Smooth muscle cell of the brain vasculature (primary cell): ENCODE data around the gene PPM1J.
"Not testable (repeated sequence)": the region's sequence is repeated elsewhere in the genome, so short reads cannot be mapped to it uniquely, and the experiment has no call there.

Experiments used
- DNase-seq: peaks from one replicate; pipeline ENCODE4 v3.0.0-alpha.2; 2012; ENCODE audit warnings: low read depth, low spot score

Gene PPM1J

DNA sequence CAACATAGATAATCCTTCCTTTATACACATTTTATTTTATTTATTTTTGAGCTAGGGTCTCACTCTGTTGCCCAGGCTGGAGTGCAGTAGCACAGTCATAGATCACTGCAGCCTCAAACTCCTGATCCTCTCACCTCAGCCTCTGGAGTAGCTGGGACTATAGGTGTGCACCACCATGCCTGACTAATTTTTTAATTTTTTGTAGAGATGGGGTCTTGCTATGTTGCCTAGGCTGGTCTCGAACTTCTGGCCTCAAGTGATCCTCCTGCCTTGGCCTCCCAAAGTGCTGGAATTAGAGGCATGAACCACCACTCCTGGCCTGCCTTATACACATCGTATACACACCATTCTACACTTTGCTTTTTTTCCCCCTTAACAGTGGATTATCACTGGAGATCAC is 6.2 kb upstream of the PPM1J start:
- not testable (repeated sequence) for DNase-seq

DNA sequence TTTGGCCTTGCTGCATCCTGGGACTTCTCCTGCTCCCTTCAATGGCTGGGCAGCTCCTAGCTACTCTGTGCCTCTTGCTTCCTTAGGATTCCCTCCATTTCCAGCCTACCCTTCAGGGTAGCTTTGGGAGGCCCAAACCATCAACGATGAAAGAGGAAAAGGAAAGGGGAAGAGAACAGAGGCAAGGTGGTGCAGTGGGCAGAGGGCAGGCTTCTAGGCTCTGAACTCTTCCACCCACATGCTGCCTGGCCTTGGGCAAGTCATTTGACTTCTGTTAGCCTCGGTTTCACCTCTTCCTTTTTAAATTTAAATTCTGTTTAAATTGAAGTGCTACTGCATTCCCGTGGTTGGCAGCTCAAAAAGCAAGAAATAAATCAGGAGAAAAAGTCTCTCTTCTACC is 5.7 kb upstream of the PPM1J start:
- DNase-seq = no peak

DNA sequence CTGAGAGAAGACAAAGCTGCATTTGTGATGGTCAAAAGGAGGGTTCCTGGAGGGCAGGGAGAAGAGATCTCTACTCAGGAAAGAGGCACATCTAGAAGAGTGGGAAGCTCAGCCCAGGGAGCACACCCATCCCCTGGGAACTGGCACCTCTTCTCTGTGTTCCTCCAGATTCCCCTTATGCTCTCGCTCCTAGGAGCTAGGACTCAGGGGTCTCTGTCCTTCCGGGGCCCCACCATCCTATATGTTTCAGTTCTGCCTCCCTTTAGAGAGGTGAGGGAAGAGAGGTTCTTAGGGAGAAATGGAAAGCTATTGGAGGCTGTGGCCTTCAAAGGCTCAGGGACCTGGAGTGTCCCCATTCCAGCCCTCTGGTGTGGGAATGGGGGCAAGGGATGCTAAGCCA is 4.6 kb upstream of the PPM1J start:
- DNase-seq = no peak

DNA sequence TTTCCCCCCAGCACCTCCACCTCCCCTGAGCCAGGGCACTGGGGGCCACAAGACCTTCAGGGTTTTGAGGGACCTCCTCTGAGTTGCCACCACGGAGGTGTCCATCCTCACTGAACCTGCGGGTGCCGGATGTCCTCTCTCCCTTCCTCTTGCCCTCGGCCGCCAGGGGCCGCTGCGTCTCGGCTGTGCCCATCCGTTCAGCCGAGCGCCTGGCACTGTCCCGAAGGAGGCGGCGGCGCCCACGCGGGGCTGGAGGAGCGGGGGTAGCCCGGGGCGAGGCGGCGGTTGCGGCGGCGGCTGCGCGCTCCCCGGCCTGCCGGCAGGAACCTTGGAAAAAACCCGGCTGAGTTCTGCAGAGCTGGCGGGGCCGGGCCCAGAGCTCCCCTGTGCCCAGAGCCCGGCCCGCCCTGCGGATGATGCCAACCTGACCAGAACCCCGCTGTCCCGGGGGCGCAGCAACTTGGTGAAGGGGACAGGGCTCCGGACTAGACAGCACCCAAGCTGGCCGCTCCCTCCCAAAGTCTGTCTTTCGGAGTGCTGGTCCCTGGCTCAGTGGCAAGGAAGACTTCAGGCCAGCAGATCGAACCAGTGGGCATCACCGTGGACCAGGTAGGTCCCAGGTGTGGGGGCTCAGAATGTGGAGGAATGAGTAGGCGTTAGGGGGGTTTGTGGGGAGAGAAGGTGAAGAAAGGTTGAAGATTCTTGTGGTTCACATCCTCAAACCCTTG is 3.7 kb upstream of the PPM1J start:
- DNase-seq = no peak

DNA sequence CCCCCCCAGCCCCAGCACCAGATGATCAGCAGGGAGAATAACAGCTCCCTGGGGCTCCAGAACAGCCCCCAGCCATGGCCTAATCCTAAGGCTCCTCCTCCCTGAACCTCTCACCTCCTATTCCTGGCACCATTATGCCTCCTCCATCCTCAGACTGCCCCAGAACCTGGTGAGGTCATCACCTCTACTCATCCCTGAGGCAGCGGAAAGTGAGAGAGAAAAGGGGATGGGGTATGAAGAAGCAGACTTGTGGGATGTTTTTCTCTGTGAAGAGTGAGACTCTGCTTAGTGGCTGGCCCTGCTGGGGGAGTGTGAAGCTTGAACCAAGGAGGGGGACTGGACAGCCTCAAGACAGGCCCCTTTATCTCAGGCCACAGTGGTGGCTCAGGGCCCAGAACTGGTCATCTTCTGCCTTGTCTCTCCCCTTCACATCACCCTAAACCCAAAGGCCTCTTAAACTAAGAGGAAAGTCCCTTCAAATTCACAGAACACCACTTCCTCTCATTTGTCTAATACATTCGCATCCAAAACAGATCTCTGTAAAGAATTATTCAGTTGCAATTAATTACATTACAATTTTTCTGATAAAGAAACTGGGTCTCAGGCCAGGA is 2.2 kb upstream of the PPM1J start:
- no peak for DNase-seq

DNA sequence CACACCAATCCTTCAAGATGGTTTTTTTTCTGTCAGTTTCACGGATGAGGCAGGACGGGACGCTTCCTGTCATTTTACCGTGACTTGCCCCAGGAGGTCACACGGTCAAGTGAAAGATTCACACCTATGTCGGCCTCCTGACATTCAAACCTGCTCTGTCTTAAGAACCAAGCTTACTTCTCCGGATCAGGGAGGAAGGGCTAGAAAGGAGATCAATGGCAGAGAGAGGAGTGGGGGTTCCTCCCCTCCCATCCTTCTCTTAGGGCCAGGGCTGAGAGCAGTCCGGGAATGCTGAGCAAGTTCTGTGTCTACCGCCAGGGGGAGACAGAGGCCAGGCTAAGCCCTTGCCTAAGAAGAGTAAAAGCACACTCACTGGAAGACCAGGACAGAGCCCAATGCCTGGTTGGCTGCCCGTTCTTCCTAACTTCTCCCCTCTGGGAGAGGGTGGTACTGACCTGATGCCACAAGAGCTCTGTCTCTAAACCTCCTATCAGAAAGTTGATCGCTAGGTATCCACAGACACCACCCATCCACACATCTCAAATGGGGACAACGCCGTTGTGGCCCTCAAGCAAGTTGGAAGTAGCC is 1.1 kb upstream of the PPM1J start:
- DNase-seq = peak; percentile 85

DNA sequence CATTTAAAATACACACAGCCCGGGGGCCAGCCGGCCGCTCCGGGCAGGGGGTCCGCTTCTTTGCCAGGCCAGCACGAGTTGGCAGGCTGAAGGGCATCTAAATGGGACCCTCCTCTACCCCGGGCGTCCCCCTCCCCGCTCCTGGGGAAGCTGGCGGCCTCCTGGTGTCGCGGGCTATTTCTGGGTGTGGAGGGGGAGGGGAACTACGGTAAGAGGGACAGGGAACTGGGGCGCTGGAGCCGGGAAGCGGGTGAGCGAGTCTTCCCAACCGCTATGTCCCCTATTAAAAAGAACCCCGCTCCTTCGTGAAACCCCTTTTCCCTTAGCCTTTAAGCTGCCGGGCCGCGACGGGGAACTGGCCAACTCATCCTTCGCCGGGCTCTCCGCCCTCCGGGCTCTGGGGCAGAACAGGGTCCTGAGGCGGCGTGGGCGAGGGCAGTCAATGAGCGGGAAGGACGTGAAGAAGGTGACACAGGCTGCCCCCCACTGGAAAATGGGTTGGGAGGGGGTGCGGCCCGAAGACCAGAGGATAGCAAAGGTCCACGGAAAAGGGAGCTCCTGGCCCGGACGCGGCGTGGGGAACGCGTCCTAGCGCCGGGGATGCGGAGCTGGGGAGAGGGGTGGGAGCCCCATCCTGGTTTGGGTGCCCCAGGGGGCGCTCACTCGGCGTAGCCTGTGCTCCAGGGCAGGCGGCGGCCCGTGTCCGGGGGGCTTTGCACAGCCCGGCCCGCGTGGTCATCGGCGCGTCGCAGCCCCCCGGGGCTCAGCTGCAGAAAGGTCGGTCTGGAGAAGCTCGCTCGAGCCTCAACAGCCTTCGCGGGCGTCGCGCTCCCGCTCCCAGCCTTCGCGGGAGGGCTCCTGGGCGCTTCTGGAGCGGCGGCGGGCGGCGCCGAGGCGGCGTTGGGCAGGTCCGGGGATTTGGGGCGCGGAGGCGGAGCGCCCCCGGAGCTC is 544 bp downstream of the PPM1J start:
- DNase-seq = no peak

DNA sequence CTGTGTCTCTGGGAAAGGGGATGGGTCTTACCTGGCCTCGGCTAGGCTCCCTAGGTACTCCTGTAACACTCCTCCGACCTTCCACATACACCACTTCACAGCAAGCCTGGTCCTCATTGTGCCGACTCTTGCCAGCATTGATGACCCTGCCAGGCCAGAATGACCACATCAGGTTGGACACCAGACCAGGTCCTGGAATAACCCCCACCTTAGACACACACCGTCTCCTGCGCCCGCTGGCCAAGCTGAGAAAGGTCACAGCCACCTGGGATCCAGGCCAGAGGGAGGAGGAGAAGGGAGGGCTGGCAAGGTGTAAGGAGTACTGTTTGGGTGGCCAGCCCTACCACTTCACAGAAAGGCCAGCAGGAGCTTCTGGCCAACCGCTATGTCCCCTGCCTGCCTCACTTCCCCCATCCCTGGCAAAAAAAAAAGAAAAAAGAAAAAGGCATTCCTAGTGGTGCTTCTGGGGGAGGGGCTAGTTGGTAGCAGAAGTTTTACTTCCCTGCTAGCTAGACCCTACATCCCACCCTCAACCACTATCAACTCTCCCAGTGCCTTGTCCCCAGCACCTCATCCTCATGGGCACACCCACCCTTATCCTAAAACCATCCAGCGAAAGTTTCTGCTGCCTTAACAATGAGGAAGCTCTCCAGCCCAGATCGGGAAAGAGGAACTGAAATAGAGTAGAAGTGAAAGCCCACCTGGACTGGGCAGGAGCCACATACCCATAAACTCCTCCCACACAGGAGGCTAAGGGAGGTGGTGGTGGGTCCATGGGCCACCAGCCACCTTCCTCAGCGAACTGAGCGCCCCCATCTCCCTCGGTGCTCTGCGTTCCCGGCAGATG is 1.4 kb downstream of the PPM1J start:
- DNase-seq = no peak

DNA sequence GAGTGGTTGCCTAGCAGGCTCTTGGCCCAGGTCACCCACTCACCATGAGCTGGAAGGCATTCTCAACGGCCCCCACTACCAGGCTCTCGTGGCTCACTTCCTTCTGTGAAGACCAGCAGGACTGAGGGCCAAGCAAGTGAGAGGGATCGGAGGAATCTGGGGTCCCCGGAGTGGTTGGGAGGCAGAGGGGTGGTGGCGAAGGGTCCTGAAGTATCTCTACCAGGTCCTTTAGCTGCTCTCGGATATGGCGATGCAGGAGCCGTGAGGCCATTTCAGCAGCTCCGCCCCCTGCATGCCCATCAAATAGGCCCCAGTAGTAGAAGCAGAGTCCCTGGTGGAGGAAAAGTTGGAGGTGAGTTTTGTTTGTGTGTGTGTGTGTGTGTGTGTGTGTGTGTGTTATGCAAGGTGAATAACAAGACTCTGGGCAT is 2.4 kb downstream of the PPM1J start:
- DNase-seq = no peak

DNA sequence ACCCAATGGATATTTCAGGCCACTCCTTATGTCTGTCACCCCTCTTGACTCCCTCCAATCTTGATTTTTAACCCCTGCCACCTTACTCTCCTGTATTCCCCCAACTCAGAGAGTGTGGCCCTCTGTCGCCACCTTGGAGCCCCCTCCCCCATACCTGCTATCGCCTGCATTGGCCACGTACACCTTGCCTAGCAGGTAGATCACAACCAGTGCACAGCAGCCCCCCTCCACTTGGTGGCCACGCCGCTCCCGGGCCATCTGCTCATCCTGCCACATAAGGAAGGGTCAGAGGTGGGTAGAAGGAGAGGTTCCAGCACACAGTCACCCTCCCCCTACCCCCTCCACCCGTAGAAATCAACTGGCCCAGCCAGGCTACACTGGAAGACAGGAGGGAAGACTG is 2.9 kb downstream of the PPM1J start:
- DNase-seq = no peak

DNA sequence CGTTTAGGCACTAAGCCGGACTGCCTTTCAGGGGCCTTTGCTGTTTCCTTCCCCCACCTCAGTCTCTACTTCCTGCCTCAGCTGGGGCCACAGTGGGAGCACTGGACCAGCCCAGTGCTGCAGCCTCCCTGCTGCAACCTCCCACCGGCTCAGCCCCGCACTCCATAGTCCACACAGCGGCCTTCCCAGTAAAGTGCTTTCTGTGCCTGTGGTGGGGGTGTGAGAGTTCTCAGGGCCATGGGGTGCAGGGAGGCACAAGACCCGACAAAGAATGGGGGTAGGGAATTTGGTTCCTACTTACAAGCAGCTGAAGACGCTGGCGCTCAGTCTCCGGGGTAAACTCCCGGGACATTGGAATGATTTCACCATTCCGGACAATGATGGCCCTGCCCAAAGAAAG is 3.5 kb downstream of the PPM1J start:
- no peak for DNase-seq

DNA sequence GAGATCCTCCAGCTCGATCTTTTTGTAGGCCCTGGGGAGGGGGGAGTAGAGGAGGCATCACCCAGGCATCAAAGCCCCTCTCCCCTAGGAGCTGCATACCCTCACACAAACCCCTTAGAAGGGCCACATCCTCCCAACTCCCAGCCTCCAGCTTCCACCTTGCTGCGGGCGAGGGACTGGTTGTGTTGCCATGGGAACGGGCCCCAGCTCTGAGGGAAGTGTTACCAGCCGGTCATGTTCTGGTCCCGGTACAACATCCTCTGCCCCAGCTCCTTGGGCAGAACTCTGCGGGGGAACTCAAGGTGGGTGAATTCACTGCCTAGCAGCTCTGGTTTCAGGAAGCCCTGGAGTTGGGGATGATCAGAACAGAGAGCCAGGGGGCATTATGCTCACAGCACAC is 4.1 kb downstream of the PPM1J start:
- DNase-seq = no peak

DNA sequence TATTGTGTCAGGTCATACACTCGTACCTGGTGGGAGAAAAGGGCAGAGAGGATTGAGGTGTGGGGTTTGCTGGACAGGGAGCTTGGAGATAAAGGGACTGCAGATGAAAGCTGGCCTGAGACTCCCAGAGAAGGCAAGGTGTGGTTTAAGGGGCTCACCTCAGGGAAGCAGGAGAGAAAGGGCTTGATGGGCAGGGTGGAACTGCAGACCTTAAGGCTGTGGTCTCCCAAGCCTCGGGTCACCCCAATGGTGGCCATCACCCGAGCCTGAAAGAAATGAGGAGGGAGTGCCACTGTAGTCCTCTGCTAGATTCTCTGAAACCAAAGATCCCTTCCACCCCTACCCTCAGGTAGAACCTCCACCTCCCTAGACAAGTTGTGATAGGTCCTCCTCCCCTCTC is 4.5 kb downstream of the PPM1J start:
- DNase-seq = no peak

DNA sequence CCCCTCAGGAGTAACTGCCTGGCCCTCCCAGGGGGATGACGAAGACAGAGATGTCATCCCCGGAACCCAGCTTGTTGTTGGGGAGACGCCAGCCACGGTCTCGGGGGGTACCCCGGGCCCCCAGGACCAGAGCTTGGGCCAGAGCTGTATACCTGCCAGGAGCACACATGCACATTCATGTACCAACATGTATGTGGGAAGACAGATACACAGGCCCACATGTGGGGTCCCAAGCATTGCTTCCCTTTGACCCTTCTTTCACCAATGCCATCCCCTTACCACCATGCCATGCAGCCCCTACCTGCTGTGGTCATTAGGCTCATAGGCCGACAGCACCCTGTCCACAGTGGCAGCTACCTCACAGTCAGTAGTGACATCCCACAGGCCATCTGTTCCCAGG is 5.0 kb downstream of the PPM1J start:
- DNase-seq = no peak

DNA sequence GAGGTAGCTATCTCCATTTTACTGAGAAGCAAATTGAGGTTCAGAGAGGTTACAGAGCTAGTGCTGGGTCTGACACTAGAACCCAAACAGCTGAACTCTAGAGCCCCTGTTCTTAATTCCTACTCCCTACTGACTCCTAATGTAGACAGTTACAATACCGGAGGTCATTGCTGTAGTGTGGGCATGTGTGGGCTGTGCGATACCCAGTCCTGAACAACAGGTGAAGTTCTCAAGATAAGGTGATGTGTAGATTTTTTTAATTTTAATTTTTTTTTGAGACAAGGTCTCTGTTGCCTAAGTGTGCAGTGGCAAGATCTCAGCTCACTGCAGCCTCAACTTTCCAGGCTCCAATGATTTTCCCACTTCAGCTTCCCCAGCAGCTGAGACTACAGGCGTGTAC is 6.6 kb downstream of the PPM1J start:
- DNase-seq = no peak

DNA sequence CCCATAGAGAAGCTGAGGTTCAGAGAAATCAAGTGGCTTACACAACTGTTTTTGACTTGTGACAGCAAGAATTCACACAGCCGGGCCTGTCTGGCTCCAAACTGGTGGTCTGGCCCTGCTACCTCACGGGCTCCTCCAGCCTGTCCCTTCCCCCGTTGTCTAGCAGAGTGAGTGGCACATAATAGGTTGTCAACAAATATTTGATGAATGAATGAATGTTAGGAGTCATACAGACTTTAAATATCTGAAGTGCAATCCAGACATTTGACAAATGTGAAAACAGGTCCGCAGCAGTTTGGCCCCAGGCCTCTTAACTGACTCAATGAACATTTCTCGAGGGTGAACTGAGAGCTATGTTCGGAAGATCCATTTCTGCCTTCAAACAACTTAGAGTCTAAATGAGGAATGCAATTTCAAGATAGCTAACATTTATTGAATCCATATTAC is 7.1 kb downstream of the PPM1J start:
- DNase-seq = no peak

DNA sequence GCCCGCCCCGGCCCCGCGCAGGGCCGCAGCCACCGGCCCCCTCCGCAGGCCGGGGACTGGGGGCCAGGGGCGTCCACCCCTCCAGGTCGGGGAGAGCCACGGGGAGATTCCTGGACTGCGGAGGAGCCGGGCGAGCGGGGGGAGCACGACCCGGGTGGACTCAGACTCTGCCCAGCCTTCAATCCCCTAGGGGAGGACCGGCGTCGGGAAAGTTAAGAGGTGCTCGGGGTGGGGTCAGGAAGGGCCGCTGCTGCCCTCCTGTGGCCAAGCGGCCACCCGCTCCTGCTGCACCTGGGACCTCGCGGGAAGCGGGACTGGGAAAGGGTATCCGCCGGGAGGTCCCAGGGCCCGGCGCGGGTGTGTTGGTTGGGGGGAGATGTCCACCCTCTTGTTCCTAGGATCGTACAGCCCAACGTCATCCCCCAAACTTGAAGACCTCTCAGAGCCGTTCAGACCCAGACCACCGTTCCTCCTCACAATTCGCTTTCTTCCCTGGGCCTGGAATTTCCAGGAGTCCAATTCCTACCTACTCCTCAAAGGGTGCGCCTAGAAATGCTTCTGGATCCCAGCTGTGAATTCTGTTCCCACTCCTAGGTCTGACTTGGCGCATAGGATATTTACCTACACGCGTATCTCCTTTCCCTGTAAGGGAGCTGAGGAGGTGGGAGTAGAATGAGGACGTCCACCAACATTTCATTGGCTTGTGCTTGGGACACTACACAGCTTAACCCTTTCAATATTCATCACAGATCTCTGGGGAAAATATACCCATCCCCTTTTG is 7.7 kb downstream of the PPM1J start:
- DNase-seq = peak; percentile 61

DNA sequence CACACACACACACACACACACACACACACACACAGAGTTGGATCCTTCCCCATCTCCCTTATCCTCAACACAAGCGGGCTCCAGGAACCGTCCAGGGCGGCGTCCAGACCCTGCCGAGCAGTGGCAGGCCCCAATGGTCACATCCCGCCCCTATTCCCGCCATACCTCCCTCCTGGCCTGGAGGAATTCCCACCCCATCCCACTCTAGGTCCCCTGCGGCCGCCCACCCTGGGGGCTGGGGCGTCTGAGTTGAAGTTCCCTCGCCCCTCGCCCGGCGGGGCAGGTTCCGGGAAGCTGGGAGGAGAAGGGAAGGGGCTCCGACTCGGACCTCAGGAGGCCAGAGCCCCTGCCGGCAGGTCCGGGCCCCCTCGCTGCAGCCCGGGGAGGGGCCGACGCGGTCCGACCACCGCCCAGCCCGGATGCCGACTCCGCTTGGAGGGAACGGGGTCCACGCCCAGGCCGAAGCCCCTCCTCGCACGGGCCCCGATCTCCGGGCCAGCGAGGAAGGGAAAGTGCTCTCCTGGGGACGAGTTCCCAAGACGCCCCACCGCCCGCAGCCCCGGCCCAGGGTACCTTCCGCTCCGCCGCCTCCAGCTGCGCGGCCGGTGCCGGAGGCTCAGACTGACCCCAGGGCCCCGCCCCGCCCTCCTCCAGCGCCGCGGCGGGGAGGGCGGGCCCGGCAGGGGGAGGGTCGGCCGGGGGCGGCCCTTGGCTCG is 8.5 kb downstream of the PPM1J start, which contains the start of gene RHOC:
TSS of gene RHOC (minus strand) at position 623 of the 716 bp plus-strand sequence. CDS start 3,328 bp downstream, outside the sequence.
- no peak for DNase-seq

DNA sequence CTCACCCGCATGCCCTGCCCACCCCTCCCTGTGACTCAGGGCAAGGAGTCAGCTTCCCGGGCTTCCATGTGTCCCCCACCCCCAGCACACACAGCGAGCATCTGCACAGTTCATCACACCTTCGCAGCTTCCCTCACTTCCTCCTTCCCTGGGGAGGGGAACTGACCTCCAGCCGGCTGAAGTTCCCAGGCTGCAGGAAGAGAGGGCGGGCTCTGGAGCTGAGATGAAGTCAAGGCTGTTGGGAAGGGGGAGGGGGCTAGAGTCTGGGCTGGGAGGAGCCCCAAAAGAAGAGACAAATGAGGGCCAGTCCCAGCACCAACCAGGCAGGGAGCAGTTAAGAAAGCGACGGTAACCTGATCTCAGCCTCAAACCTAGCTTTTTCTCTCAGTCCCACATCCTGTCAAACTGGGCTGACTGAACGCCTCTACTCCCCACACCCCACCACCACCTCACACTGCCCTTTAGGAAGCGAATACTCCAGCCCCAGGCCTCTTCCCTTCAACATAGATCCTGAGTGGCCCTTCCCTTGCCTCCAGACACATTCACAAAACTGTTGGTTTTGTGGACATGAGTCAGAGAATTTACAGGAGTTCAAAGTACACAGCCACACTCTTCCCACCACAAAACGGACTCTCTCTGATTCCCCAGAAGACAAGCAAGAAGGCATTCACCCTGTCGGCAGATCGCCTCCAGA is 10.1 kb downstream of the PPM1J start:
- peak; percentile 90 for DNase-seq
